GM12878 (cell line): ENCODE results near the gene REL. TPM values are rescaled to one million over a fixed set of nuclear protein-coding genes. Genes with fewer than 3 reads are reported as not detected.
A peak's percentile ranks its signal among the peaks of the same experiment; 100 is the strongest.

Experiments
- ASH2L ChIP-seq: fragments of 300-600, 200-600 bp; sonication (generic); IDR thresholded peaks from 2 replicates; pipeline ENCODE4 v1.6.1; 2017; ENCODE audit warnings: low read depth, mild to moderate bottlenecking, borderline replicate concordance
- BMI1 ChIP-seq: fragments of 450-650 bp; IDR thresholded peaks from 2 replicates; pipeline ENCODE4 v1.6.1; 2016; ENCODE audit warnings: mild to moderate bottlenecking, moderate library complexity, borderline replicate concordance
- BRCA1 ChIP-seq: IDR thresholded peaks from 2 replicates; pipeline ENCODE4 v1.6.1; 2011; ENCODE audit warnings: low read depth, low read length, improper control_type of control experiment
- CBFB ChIP-seq: IDR thresholded peaks from 2 replicates; pipeline ENCODE4 v1.6.1; 2016; ENCODE audit warnings: antibody characterized with exemption, low read depth
- EP300 ChIP-seq, 2 experiments: fragments of 150-350 bp in 1 of 2; IDR thresholded peaks; 2 replicates each; pipeline ENCODE4 v1.6.1; 2011 to 2012; ENCODE audit warnings: low read depth in 2 of 2, low read length in 2 of 2, borderline replicate concordance in 1 of 2, improper control_type of control experiment in 1 of 2, inconsistent platforms in 1 of 2; ENCODE audit not compliant: control insufficient read depth in 1 of 2
- EZH2 ChIP-seq: IDR thresholded peaks from 2 replicates; pipeline ENCODE4 v1.6.1; 2012; ENCODE audit warnings: low read depth, mild to moderate bottlenecking, control low read depth, inconsistent platforms, low read length, borderline replicate concordance; ENCODE audit not compliant: control insufficient read depth
- FOS ChIP-seq: IDR thresholded peaks from 3 replicates; pipeline ENCODE4 v1.6.1; 2011; ENCODE audit warnings: borderline replicate concordance; ENCODE audit not compliant: insufficient read length; ENCODE audit errors: extremely low read depth
- FOXK2 ChIP-seq: fragments of 450-650 bp; IDR thresholded peaks from 2 replicates; pipeline ENCODE4 v1.6.1; 2017; ENCODE audit warnings: mild to moderate bottlenecking, moderate library complexity
- FOXM1 ChIP-seq: IDR thresholded peaks from 2 replicates; pipeline ENCODE4 v1.6.1; 2012; ENCODE audit warnings: low read depth, mild to moderate bottlenecking, inconsistent platforms, low read length, moderate library complexity
- IKZF2 ChIP-seq, 2 experiments: fragments of 450-650 bp; IDR thresholded peaks; 2 replicates each; pipeline ENCODE4 v1.6.1; 2017; ENCODE audit warnings: mild to moderate bottlenecking in 2 of 2, moderate library complexity in 2 of 2
- NFXL1 ChIP-seq: fragments of 450-650 bp; IDR thresholded peaks from 2 replicates; pipeline ENCODE4 v1.6.1; 2017; ENCODE audit warnings: antibody characterized with exemption, mild to moderate bottlenecking, borderline replicate concordance
- NFYB ChIP-seq: IDR thresholded peaks from 2 replicates; pipeline ENCODE4 v1.6.1; 2011; ENCODE audit warnings: low read depth, mild to moderate bottlenecking, low read length, improper control_type of control experiment, moderate library complexity; ENCODE audit not compliant: insufficient read depth
- NR2C2 ChIP-seq: IDR thresholded peaks from 2 replicates; pipeline ENCODE4 v1.6.1; 2011; ENCODE audit warnings: borderline replicate concordance, low read depth; ENCODE audit not compliant: control insufficient read depth, insufficient read length
- NRF1 ChIP-seq: conservative IDR thresholded peaks from 2 replicates; pipeline ENCODE4 v1.6.1; 2011; ENCODE audit warnings: mild to moderate bottlenecking, low read depth, low read length, improper control_type of control experiment
- PML ChIP-seq: IDR thresholded peaks from 2 replicates; pipeline ENCODE4 v1.6.1; 2012; ENCODE audit warnings: low read length, inconsistent platforms
- RAD51 ChIP-seq: fragments of 450-650 bp; IDR thresholded peaks from 2 replicates; pipeline ENCODE4 v1.6.1; 2016; ENCODE audit warnings: moderate library complexity, mild to moderate bottlenecking, inconsistent platforms
- RELA ChIP-seq: fragments of 450-650 bp; IDR thresholded peaks from 2 replicates; pipeline ENCODE4 v1.8.0; 2014; ENCODE audit warnings: borderline replicate concordance; ENCODE audit not compliant: partially characterized antibody
- RFX5 ChIP-seq: IDR thresholded peaks from 2 replicates; pipeline ENCODE4 v1.6.1; 2011; ENCODE audit warnings: low read depth, low read length, improper control_type of control experiment
- RUNX3 ChIP-seq: IDR thresholded peaks from 2 replicates; pipeline ENCODE4 v1.6.1; 2012; ENCODE audit warnings: low read length, inconsistent platforms
- SIN3A ChIP-seq: IDR thresholded peaks from 2 replicates; pipeline ENCODE4 v1.6.1; 2012; ENCODE audit warnings: low read depth, low read length, improper control_type of control experiment
- SREBF1 ChIP-seq: IDR thresholded peaks from 2 replicates; pipeline ENCODE4 v1.6.1; 2012; ENCODE audit warnings: mild to moderate bottlenecking, low read length
- SRF ChIP-seq, 2 experiments: IDR thresholded peaks; 2 replicates each; pipeline ENCODE4 v1.6.1; 2011; ENCODE audit warnings: low read depth in 2 of 2, low read length in 2 of 2, mild to moderate bottlenecking in 1 of 2, moderate library complexity in 1 of 2
- SUZ12 ChIP-seq: fragments of 200-600 bp; sonication (generic); IDR thresholded peaks from one replicate; pipeline ENCODE4 v1.6.1; 2018; ENCODE audit warnings: antibody characterized with exemption, mild to moderate bottlenecking; ENCODE audit not compliant: unreplicated experiment
- TCF7 ChIP-seq: IDR thresholded peaks from 2 replicates; pipeline ENCODE4 v1.6.1; 2014; ENCODE audit warnings: antibody characterized with exemption, borderline replicate concordance
- ZSCAN29 ChIP-seq: fragments of 450-650 bp; IDR thresholded peaks from 2 replicates; pipeline ENCODE4 v1.6.1; 2017; ENCODE audit warnings: mild to moderate bottlenecking, moderate library complexity
- polyA plus RNA-seq, 11 experiments: library from polyadenylated mRNA; depleted of rRNA in 4 of 11; unstranded in 6 of 11; stranded (reverse) in 5 of 11; fragments of >200 nt; fragmentation: Nextera tagmentation in 4 of 11; fragmentation: Illumina TruSeq in 1 of 11; extraction: Ambion mirVana in 4 of 11; extraction: Trizol in 1 of 11; gene quantifications; 1 replicate in 1 of 11; 2 replicates in 10 of 11; pipeline versions ENCODE4 v1.2.1 to v1.2.3, GENCODE V29; 2011 to 2016; ENCODE audit warnings: inconsistent platforms in 2 of 11, missing spikeins in 2 of 11, low read depth in 1 of 11
- total RNA-seq, 4 experiments: library from RNA; depleted of rRNA in 3 of 4; stranded (reverse); fragments of >200 nt in 3 of 4; fragmentation: Illumina TruSeq in 1 of 4; extraction: Trizol in 1 of 4; gene quantifications; 2 replicates each; pipeline versions ENCODE4 v1.2.1 to v1.2.3, GENCODE V29; 2013 to 2021
- TF ChIP-seq, protein P1 (sequence below): IDR thresholded peaks from 2 replicates; pipeline ENCODE4 v1.6.1; 2011; ENCODE audit warnings: low read depth, mild to moderate bottlenecking, low read length, moderate library complexity, borderline replicate concordance; ENCODE audit errors: extremely low read depth
- TF ChIP-seq, protein P2 (sequence below): IDR thresholded peaks from 2 replicates; pipeline ENCODE4 v1.6.1; 2012; ENCODE audit warnings: low read depth, low read length, improper control_type of control experiment
- TF ChIP-seq, protein P3 (sequence below): fragments of 150-350 bp; IDR thresholded peaks from 2 replicates; pipeline ENCODE4 v1.6.1; 2014; ENCODE audit warnings: mild to moderate bottlenecking, low read depth, low read length

The REL gene
- total and polyA plus RNA-seq, 10 of the 15 experiments (the other 5 are each of a cell fraction or from before 2014, with no cell fraction given), result 6.3 to 52.4 (median 26.6) TPM

DNA sequence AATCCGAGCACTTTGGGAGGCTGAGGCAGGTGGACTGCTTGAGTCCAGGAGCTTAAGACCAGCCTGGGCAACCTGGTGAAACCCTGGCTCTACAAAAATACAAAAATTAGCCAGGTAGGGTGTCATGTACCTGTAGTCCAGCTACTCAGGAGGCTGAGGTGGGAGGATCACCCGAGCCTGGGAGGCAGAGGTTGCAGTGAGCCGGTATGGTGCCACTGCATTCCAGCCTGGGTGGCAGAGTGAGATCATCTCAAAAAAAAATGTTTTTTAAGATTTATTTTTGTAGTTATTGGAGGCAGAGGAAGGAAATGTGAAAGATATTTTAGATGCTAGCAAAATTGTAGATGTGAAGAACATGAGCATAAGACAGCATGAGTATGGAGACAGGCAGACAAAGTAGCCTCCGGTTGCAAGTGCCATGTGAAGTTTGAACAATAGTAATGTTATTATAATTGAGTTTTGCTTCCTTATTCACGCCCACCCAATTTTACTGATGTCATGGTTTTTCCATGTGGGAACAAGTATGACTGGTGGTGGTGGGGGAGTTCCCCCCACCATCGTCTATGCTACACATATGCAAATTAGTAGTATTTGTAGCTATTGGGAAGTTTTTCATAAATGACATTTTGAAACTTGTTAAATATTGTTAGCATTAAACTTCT, 18.0 kb downstream of the REL start (continued):
- TF ChIP-seq EZH2, result no peak
- TF ChIP-seq SRF (IDR thresholded peaks at IDR 0.05; ENCODE audit: low read depth in 2 of 2, low read length in 2 of 2), result no peak
- TF ChIP-seq NRF1, result no peak
- 0 out of 2 replicates have a peak, but pooled peaks have one; percentile 51 for TF ChIP-seq CBFB
- TF ChIP-seq RUNX3, result peak; percentile 88
- TF ChIP-seq RFX5, result no peak
- no peak for TF ChIP-seq SIN3A
- TF ChIP-seq NFYB, result no peak
- TF ChIP-seq NR2C2, result no peak
- peak; percentile 61; the same call in 1 of the 2 replicates for TF ChIP-seq BMI1
- TF ChIP-seq SREBF1, result no peak
- no peak for TF ChIP-seq ASH2L
- TF ChIP-seq, protein P1, sequence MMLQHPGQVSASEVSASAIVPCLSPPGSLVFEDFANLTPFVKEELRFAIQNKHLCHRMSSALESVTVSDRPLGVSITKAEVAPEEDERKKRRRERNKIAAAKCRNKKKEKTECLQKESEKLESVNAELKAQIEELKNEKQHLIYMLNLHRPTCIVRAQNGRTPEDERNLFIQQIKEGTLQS, result no peak
- TF ChIP-seq TCF7, result no peak
- no peak for TF ChIP-seq NFXL1
- peak; percentile 95 for TF ChIP-seq IKZF2 (IDR thresholded peaks at IDR 0.05)
- TF ChIP-seq RAD51, result 0 out of 2 replicates have a peak, but pooled peaks have one; percentile 9
- TF ChIP-seq, protein P2, sequence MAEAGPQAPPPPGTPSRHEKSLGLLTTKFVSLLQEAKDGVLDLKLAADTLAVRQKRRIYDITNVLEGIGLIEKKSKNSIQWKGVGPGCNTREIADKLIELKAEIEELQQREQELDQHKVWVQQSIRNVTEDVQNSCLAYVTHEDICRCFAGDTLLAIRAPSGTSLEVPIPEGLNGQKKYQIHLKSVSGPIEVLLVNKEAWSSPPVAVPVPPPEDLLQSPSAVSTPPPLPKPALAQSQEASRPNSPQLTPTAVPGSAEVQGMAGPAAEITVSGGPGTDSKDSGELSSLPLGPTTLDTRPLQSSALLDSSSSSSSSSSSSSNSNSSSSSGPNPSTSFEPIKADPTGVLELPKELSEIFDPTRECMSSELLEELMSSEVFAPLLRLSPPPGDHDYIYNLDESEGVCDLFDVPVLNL, result no peak
- no peak for TF ChIP-seq FOXK2
- peak; percentile 87; the same call in 1 of the 2 replicates for TF ChIP-seq FOXM1
- TF ChIP-seq PML, result no peak
- no peak for TF ChIP-seq ZSCAN29
- TF ChIP-seq EP300 (IDR thresholded peaks at IDR 0.05; ENCODE audit: borderline replicate concordance in 1 of 2, control insufficient read depth in 1 of 2, low read depth in 2 of 2, low read length in 2 of 2), result peak; percentile 77 to 82
- TF ChIP-seq RELA, result no peak
- no peak for TF ChIP-seq SUZ12
- no peak for TF ChIP-seq FOS
- TF ChIP-seq BRCA1, result no peak
- TF ChIP-seq, protein P3, sequence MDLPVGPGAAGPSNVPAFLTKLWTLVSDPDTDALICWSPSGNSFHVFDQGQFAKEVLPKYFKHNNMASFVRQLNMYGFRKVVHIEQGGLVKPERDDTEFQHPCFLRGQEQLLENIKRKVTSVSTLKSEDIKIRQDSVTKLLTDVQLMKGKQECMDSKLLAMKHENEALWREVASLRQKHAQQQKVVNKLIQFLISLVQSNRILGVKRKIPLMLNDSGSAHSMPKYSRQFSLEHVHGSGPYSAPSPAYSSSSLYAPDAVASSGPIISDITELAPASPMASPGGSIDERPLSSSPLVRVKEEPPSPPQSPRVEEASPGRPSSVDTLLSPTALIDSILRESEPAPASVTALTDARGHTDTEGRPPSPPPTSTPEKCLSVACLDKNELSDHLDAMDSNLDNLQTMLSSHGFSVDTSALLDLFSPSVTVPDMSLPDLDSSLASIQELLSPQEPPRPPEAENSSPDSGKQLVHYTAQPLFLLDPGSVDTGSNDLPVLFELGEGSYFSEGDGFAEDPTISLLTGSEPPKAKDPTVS, result no peak
